HG03159 (cell line): ENCODE results near the gene NUAK2.

Source experiments
- ATAC-seq: cut with Tn5 transposase; IDR thresholded peaks from one replicate; pipeline ENCODE4 v1.9.1; 2021; ENCODE audit warnings: mild to moderate bottlenecking, moderate library complexity; ENCODE audit not compliant: unreplicated experiment

NUAK2 gene

DNA sequence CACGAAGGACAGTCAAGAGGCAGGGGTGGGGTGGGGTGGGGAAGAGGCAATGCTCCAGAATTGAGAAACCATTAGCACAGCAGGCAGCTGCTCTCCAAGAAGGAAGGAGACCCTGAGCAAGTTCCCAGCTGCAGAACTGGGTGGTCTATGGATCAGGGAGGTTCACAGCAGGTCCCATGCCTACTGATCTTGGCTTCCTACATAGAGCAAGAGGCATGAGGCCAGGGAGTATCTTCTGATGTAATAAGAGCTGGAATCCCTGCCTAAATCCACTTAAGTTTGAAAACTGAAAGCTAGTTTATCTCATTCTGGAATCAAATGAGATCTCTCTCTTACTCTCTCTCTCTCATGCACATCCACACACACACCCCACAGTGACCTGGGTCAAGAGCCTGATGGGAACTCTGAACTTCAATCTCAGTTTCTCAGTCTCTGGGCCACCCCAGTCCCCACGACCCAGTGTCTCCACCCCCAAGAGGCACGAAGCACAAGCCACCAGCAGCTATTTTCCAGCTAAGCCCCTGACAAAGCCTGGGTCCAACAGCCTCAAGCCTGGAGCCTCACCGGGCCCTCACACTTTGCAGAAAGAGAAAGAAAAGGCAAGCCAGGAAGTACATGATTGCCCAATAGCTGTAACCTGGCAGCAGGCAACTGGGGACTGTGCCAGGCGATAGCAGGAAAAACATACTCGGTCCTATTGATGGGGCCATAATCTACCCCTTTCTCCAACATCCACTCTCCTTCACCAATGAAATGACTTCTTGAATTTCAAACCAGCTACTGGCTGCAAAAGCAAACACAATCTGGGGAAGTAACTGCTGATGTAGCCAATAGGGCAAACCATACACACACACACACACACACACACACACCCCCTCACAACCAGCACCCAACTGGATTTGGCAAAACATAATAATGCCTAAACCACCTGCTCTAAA lies 2.2 kb downstream of the NUAK2 start:
- no peak for ATAC-seq

DNA sequence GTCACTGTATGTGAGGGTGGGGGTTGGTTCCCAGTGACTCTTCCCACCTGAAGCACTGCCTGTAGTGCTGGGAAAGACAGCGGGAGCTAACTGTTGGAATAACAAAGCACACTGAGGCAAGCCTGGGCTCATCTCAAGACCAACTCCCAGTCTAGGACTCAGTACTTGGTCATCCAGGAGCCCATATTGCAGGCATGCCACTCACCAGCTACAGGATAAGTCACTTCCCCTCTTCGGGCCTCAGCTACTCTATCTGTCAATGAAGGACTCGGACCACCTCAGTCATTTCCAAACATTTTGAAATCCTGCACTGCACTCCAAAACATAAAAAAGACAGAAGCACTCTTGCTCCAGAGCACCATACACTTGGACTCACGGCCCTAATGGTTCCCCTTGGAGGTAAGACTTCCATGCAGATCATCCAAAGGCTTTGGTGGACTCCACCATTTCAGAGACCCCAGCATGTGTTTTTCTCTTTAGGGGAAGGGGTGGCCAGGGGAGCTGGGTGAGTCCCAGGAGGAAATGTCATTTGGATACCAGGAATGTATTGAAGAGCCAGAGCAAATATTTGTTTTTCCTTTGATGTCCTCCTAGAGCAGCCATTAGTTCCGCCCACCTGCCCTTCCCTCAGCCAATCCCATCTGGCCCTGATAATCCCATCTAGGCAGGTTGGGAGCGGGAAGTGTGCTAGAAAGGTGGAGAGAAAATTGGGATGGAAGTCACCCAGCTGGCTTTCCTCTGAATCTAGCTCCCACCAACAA lies 3.1 kb downstream of the NUAK2 start:
- ATAC-seq: no peak

DNA sequence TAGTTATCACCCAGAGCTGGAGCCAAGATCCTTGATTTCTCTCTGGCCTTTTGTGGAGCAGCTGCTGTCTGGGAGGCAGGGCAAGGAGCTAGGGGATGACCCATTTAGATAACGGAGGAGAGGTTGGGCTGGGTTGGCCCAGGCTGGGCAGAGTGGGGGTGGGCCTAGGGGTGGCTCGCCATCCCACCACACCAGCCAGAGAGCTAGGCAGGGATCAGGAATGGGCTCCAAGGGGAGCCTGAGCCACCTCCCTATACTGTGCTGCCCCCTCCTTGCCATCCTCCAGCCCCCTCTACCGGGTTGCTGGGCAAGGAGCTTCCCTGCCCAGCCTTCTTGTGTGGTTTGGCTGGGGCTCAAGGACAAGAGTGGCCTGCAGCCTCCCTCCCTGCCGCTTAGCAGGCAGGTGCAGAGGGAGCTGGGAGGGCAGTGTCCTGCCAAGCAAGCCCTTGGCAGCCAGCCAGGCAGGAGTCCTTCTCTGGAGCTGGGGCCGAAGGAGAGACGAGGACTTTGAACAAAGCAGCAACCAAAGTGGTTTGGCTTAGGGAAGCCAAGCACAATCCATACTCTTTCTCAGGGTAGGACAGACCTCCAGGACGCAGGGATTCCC lies 4.1 kb downstream of the NUAK2 start:
- no peak for ATAC-seq

DNA sequence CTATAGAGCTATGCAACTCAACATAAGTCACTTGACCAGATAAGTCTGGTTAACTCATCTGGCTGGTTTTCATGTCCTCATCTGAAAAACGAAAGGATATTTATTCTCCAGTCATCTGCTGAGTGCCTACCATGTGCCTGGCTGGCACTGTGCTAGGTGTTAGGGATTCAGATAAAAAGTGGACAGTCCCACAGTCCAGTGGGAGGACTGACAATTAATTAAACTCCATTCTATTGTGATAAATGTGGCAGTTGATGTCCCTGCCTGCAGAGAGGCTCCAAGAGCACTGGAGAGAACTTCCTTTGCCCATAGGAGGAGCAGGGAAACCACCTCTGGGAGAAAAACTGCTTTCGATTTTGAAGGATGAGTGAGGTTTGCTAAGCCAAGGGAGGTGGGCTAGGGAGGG lies 5.4 kb downstream of the NUAK2 start:
- no peak for ATAC-seq

DNA sequence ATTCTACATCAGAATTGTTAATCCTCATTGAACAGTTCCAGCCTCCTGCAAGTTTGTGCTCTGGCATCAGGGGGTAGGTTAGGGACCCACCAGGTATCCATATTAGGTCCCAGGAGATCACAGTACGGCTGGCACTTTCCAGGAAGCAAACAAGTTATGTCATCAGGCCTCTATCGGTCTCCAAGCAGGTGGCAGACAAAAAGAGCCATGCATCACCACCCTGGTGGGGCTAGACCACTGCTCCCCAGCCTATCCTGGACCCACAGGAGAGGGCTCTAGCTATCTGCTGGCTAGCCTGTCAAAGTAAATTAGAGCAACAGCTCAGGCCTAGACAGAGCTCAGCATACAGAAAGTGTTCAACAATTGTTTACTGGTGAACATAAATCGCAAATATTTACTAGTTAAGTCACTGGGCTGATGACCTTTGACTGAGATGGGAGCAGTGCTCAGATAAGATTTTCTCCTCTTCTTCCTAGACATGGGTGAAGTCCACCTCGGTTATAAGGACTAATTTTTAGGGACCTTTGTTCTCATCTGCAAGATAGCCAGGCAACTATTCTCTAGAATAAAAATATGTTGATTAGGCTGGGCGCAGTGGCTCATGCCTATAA lies 6.4 kb downstream of the NUAK2 start:
- no peak for ATAC-seq

DNA sequence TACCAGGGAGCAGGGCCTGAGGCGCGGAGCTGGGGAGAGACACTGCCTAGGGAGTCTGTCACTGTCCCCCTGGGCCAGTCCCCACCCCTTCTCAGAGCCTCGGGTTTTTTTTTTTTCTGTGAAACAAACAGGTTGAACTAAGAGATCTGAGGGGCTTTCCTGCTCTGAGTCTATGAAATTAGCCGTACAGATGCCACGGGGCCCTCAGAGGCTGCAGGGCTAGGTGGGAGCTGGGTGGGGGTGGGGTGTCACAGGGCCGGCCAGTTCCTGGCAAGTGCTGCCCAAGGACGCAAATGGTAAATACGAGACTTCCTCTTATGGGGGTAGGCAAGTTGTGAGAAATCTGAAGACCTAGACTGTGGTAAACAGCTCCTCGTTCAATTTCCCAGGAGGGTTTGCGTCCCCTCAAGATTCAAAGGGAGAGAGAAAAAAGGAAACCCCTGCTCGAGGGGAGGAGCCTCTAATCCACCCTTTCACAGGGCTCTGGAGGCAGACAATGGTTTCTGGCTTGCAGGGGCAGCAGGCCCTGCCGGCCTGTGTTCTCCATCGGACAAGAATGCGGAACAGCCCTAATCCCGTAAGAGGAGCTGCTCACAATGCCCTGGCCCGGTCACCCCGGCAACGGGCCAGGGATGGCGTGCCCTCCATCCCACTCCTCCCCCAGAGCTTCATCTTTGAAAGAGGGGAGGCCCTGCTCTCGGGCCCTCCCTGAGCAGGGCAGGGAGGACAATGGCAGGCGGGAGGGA lies 7.8 kb downstream of the NUAK2 start:
- ATAC-seq: no peak

DNA sequence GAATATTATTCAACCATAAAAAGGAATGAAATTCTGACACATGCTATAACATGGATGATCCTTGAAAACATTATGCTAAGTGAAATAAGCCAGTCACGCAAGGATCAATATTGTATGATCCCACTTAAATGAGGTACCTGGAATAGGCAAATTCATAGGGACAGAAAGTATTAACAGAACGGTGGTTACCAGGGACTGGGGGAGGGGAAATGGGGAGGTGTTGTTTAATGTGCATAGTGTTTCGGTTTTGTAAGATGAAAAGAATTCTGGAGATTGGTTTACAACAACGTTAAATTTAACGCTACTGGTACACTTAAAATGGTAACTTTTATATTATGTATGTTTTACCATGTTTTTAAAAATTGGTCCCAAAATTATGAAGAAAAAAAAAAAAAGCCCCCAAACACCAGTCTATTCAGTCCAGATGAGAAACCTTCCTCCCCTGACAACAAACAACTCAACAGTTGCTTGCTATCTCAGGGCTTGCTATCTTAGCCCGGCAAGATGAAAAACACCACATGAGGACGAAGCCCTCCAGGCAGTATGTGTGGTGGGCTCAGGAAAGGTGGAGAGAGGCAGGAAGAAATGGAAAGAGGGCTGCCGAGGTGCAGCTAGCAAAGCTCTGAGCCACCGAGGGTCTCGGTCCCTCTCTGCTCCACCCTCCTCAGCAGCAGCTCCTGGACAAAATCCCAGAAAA lies 8.5 kb downstream of the NUAK2 start:
- ATAC-seq: no peak

DNA sequence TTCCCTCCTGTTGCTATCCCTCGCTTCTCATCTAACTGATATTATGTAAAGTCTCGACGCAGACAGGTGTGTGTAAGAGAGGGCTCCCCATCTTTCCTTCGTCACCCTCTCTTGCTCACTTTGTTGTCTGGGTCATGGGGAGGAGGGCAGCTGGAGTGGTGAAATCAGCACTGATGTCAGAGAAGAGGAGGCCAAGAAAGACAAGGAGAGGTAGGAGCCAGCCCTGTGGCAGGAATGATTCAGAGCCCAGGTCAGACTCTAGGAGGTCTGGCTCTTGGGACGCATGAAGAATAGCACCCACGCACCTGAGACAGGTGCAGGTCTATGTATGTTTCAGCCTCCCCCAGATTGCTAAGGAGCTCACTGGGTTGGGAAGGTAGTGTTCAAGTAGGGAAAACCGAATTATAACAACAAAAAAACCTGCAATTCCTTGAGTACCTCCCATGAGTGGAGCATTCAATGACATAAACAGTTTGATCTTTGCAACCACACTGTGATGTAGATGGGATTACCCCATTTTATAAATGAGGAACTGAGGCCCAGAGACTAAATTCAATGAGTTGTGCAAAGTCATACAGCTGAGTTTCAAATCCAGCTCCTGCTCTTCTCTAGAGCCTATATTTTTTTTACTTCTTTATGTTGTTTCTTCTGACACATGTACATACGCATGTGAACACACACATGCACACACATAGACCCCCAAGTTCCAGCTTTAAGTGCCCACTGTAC lies 10.4 kb downstream of the NUAK2 start:
- no peak for ATAC-seq

DNA sequence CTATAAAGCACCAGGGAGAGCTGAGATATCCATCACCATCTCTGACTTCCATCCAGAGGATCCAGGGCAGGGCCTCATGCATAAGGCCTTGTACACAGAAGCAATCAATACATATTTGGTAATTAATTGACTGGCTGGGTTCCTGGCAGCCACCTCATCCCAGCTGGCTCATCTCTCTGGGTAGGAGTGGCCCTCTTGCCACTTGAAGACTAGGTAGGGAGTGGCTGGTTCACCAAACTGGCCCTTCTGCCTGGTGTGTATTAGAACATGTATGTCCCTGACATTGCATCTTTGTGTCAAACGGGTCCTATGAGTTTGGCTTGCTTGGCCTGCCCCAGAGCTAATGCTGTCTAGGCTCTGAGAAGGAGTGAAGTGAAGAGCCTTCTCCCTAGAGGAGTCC lies 11.8 kb downstream of the NUAK2 start:
- ATAC-seq: no peak

DNA sequence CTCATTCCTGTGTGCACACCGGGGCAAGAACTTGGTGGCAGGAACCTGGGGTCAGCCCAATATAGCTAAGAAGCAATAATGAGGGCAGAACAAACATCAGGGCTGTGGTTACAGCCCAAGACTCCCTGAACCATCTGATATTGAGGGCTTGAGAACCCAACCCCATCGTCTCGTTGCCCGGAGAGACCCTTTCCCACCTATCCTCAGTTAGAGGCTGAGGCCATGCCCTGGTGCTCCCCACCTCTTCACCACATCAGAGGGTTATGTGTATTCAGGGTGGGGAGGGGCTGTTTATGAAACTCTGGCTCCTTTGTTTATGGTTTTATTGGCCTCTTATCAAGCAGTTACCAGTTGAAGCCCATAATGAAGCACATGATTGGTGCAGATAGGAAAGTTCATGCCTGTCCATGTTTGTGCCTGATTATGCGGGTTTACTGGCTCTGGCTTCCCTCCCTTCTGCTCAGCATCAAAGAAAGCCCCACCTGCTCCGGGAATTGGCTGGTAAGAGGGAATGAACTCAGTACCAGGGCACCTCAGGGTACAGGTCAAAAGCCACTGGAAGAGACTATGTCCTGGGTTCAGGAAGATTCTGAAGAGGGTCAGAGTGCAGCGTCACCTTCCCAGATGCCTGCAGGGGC lies 14.5 kb downstream of the NUAK2 start:
- ATAC-seq: no peak

DNA sequence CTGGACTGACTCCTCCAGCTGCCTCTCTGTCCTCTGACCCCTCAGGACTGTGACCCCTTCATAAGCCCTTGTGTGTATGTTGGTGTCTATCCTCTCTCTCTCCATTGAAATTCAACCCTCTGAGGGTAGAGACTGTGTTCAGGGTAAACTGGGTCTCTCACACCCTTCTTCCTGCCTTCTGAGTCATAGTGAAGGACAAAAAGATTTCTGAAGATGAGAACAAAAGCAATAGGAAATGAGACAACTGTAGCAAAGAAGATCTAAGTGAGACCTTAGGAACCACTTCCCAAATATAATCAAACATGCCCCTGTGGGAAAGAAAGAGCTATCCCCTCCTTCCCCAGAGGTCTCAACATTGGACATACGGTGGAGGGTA lies 16.9 kb downstream of the NUAK2 start:
- ATAC-seq: no peak

DNA sequence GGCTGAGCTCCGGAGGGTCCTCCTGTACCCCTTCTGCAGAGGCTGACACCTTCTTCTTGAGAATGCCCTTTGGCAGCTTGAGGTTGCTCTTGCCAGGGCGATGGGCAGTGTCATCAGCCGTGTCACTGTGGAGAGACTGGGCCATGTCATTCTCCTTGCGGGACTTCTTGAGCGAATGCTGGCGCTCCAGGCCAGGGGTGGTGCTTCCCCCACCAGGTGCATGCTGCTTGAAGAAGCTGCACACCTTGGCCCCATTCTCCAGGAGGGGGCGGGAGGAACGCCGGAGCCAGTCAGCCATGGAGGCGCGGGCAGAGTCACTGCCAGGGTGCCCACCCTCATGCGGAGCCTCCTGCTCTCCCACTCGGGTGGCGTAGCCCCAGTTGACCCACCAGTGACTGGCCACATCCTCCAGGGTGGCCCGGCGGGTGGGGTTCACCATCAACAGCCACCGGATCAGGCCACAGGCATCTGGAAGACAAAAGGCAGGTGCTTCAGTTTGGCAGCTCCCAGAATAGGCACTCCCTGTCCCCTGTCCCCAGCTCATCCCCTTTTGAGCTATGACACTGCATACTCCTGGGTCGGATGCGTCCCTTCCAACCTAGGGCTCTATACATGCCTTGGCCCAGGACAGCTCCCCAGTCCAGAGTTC lies 17.4 kb downstream of the NUAK2 start:
- no peak for ATAC-seq

DNA sequence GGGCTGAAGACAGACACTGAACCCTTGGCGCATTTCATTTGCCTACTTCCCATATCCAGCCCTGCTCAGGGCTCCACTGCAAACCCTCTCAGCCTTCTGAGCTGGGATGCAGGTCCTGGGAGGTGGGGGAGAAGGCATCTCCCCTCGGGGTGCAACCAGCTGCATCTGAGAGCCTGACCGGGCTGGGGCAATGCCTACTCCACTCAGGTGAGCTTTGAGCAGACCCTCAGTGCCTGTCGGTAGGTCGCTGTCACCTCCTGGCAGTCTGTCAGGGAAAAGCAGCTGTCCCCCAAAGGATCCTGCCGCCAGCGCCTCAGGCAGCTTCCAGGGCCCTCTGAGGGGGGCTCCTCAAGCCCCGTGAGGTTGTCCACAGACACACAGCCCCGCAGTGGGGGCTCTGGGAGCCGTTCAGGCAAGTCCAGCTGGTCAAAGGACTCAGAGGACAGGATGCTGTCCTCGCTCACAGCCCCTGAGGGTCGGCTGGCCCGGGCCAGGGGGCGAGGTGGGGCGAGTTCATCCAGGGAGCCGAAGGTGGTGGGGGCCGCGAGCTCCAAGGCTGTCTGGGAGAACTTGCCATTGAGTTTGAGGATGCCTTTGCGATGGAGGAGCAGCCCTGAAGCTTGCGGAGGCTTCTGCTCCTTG lies 18.2 kb downstream of the NUAK2 start:
- no peak for ATAC-seq

DNA sequence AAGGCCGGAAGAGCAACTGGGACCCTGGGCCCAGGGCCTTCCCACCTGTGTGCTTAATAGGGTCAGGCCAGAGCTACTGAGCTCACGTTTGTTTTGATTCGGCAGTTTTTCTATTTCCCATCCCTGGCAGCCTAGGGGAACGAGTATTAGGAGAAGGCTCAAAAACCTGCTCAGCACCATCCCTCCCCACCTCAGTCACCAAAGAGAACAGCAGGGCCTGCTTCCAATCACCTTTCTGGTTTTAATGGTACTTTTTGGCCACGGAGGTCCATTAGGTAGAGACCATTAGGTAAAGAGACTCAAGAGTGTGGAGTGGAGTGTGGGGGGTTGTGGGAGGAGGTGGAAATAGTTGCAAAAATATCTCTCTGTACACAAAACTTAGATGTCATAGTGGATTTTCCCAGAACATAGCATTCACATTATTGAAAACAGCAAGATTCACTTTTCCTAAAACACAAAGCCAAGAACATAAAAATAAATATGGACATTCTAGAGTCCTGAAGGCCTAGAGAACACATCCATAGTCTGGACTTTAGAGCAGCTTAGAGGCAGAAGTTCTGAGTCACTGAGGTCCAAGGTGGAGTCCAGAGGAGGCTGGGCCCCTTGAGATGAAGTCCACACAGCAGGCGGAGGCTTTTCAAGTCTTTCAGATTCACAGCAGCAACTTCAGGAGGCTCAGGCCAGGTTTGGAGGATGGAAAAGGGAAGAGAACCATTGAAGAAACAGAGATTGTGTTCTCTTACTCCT lies 19.5 kb downstream of the NUAK2 start:
- no peak for ATAC-seq

DNA sequence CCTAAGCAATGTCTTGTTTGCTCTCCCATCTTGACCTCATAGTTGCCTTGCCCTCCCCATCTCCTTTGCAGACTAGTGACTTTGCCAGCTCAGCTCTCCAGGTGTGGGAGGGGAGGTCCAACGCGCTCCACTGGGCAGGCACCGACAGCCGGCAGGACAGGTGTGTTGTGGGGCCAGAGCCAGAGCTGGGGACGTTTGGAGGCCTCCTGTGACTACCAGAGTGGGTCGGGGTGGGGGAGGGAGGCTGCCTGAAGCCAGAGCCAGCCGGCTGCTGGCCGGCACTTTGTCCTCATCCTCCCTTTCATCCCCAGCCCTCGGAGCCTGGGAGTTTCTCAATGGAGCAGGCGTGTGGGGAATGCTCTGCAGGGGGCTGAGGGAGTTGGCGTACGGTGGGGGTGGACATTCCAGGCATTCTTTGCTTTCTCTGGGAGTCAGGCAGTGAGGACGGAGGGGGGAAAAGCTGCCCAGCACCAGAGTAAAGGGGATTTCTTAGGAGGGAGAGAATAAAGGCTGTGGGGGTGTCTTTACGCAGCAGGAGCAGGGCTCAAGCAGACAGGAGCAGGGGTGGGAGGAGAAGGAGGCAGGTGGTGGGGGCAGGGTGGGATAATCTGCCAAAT lies 20.2 kb downstream of the NUAK2 start:
- no peak for ATAC-seq

DNA sequence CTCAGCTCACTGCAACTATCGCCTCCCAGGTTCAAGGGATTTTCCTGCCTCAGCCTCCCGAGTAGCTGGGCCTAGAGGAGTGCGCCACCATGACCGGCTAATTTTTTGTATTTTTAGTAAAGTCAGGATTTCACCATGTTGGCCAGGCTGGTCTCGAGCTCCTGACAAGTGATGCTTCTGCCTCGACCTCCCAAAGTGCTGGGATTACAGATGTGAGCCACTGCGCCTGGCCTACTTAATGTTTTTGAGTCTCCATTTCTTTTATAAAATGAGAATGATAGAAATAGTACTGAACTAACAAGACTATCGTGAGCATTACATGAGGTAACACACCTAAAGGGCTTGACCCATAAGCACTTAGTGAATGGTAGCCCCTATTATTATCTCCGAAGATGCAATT lies 21.4 kb downstream of the NUAK2 start:
- no peak for ATAC-seq
